Coronary artery (tissue), 2 donors: ENCODE measurements around the gene TAF5L.
A peak's percentile ranks its signal among the peaks of the same experiment; 100 is the strongest.

ENCODE experiments used
- DNase-seq: peaks from one replicate; pipeline ENCODE4 v3.0.0-alpha.2; 2017; ENCODE audit warnings: low spot score
- H3K27ac ChIP-seq, 2 donors: fragments of 200-600 bp; sonication (generic); one replicate each; pipeline ENCODE4 v1.5.1; 2016 to 2019
- H3K4me3 ChIP-seq: fragments of 200-600 bp; sonication (generic); 2 replicates; pipeline ENCODE4 v1.5.1; 2016; ENCODE audit warnings: mild to moderate bottlenecking, moderate library complexity
- CTCF ChIP-seq: fragments of 200-600 bp; sonication (generic); IDR thresholded peaks from one replicate; pipeline ENCODE4 v1.5.1; 2019; ENCODE audit warnings: antibody characterized with exemption

The TAF5L gene

DNA sequence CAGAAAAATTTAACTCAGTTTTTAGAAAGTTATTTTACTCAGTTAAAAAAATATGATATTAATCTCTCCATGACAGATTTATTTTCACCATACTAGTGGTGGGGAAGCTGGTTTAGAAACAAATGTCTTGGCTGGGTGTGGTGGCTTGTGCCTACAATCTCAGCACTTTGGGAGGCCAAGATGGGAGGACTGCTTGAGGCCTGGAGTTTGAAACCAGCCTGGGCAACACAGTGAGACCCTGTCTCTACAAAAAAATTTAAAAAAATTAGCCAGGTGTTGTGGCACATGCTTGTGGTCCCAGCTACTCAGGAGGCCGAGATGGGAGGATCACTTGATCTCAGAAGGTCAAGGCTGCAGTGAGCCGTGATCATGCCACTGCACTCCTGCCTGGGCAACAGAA, 17.3 kb downstream of the TAF5L start:
- H3K4me3 ChIP-seq: no peak overlapping the region
- DNase-seq: no peak
- no peak overlapping the region for H3K27ac ChIP-seq
- TF ChIP-seq CTCF: no peak

DNA sequence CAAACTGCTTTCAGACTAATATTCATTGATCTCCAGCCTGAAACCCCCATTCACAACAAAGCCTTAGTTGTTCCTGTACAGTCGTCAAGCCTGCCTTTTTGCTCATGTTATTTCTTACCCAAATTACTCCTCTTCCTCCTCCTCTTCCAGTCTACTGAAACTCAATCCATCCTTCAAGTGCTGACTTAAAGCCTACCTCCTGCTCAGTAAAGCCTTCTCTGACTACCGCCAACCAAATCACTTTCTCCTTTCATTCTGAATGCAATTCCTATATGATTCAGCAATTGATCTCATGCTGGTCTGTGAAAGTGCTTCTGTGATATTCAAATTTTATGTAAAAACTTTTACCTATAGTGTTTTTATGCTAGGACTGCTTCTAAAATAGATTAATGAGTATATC, 18.6 kb downstream of the TAF5L start:
- H3K4me3 ChIP-seq: no peak overlapping the region
- DNase-seq: no peak
- no peak for TF ChIP-seq CTCF
- no peak overlapping the region for H3K27ac ChIP-seq

DNA sequence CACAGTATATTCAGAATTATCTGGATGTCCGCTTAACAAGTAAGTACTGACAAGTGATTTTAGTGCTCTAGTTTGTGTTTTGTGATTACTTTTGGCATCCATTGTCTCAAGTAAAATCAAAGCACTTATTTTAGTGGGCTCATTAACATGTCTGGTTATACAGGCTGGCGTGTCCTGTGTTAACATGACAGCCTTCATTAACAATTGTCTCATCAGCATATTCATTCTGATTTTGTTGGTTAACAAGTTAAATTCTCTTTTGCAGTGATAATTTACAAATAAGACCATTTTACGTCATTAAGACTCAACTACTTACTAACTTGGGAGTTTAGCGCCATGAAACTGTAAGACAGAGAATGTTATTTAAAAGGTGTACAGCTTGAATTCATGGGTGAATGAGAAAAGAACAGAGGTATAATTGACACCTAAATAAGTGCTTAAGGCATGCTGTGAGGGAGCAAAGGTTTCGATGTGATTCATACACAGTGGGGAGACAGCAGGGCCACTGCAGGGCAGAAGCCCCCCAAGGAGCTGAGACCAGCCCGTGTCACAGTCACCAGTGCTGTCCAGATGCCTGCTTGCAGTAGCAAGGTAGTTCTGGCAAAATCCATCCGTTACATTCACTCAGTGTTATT, 22.4 kb downstream of the TAF5L start:
- no peak for TF ChIP-seq CTCF
- no peak for DNase-seq
- no peak overlapping the region for H3K27ac ChIP-seq
- no peak overlapping the region for H3K4me3 ChIP-seq

- DNase-seq: no peak
- no peak for TF ChIP-seq CTCF
- peak overlapping the region in 1 of 2 donors; percentile 36 for H3K27ac ChIP-seq
- H3K4me3 ChIP-seq: no peak overlapping the region
Measured at GRCh38 chr1:229600229-229600628, 25.7 kb downstream of the TAF5L start.

GRCh38 chr1:229599218-229599954, 26.5 kb downstream of the TAF5L start:
- Histone ChIP-seq H3K27ac (peak overlapping the region; percentile 83 to 90), H3K4me3 (no peak overlapping the region)
- no peak for TF ChIP-seq CTCF
- no peak for DNase-seq

GRCh38 chr1:229597877-229598276, 28.0 kb downstream of the TAF5L start:
- DNase-seq: no peak
- Histone ChIP-seq H3K27ac (peak overlapping the region; percentile 83 to 90), H3K4me3 (peak overlapping the region; percentile 35)
- TF ChIP-seq CTCF: no peak
